ENCODE data around the gene CC2D1A.

GRCh38 chr19:13905634-13906520, at the start of gene CC2D1A, which contains the start of gene BRME1:
- TF ChIP-seq, protein P1, sequence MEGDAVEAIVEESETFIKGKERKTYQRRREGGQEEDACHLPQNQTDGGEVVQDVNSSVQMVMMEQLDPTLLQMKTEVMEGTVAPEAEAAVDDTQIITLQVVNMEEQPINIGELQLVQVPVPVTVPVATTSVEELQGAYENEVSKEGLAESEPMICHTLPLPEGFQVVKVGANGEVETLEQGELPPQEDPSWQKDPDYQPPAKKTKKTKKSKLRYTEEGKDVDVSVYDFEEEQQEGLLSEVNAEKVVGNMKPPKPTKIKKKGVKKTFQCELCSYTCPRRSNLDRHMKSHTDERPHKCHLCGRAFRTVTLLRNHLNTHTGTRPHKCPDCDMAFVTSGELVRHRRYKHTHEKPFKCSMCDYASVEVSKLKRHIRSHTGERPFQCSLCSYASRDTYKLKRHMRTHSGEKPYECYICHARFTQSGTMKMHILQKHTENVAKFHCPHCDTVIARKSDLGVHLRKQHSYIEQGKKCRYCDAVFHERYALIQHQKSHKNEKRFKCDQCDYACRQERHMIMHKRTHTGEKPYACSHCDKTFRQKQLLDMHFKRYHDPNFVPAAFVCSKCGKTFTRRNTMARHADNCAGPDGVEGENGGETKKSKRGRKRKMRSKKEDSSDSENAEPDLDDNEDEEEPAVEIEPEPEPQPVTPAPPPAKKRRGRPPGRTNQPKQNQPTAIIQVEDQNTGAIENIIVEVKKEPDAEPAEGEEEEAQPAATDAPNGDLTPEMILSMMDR (IDR thresholded peaks at IDR 0.05; ENCODE audit: low read length): no peak
- no peak for TF ChIP-seq EZH2phosphoT487 (IDR thresholded peaks at IDR 0.05; ENCODE audit: low read length)

All from MM.1S (cell line).